Testis (tissue), 2 donors: Measurements from ENCODE around the gene USP32.
"Not testable (repeated sequence)": the region's sequence is repeated elsewhere in the genome, so short reads cannot be mapped to it uniquely, and the experiment has no call there.

Experiments
- POLR2A ChIP-seq: fragments of 450-650 bp; IDR thresholded peaks from one replicate; pipeline ENCODE4 v1.6.1; 2017; ENCODE audit warnings: antibody characterized with exemption, mild to moderate bottlenecking, moderate library complexity
- TF ChIP-seq, protein P1 (sequence below), 3 experiments: fragments of 450-650 bp in 2 of 3; fragments of 200-600 bp in 1 of 3; sonication (generic) in 1 of 3; IDR thresholded peaks; one replicate each; pipeline ENCODE4 v1.5.1; 2016 to 2019; ENCODE audit warnings: antibody characterized with exemption in 3 of 3, mild to moderate bottlenecking in 2 of 3, moderate library complexity in 1 of 3

DNA sequence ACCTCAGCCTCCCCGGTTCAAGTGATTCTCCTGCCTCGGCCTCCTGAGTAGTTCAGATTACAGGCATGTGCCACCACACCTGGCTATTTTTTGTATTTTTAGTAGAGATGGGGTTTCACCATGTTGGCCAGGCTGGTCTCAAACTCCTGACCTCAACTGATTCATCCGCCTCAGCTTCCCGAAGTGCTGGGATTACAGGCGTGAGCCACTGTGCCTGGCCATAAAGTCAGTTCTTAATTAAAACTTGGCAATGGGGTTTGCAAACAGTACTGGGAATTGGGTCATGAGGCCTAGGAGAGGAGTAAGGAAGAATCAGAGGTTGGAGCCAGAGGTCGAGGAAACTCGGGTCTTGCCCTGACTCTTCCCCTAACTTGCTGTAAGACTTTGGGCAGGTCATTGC, 38.6 kb upstream of the USP32 start:
- TF ChIP-seq, protein P1, sequence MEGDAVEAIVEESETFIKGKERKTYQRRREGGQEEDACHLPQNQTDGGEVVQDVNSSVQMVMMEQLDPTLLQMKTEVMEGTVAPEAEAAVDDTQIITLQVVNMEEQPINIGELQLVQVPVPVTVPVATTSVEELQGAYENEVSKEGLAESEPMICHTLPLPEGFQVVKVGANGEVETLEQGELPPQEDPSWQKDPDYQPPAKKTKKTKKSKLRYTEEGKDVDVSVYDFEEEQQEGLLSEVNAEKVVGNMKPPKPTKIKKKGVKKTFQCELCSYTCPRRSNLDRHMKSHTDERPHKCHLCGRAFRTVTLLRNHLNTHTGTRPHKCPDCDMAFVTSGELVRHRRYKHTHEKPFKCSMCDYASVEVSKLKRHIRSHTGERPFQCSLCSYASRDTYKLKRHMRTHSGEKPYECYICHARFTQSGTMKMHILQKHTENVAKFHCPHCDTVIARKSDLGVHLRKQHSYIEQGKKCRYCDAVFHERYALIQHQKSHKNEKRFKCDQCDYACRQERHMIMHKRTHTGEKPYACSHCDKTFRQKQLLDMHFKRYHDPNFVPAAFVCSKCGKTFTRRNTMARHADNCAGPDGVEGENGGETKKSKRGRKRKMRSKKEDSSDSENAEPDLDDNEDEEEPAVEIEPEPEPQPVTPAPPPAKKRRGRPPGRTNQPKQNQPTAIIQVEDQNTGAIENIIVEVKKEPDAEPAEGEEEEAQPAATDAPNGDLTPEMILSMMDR (IDR thresholded peaks at IDR 0.05): not testable (repeated sequence)
- not testable (repeated sequence) for TF ChIP-seq POLR2A
